ENCODE measurements around the gene SH3BP2.

- TF ChIP-seq CTCF (IDR thresholded peaks at IDR 0.05): no peak
- peak in 1 of 4 donors; percentile 60 for TF ChIP-seq POLR2A (IDR thresholded peaks at IDR 0.05)
- no peak for TF ChIP-seq EP300 (IDR thresholded peaks at IDR 0.05)
- TF ChIP-seq POLR2AphosphoS5 (IDR thresholded peaks at IDR 0.05): peak; percentile 75 to 80
These were observed 1.8 kb downstream of the SH3BP2 start for GRCh38 chr4:2794486-2795299.
